A172 (cell line): Measurements from ENCODE around the gene EME1. TPM values are rescaled to one million over a fixed set of nuclear protein-coding genes. Genes with fewer than 3 reads are reported as not detected.
"Not testable (repeated sequence)": the region's sequence is repeated elsewhere in the genome, so short reads cannot be mapped to it uniquely, and the experiment has no call there.

Experiments used
- DNase-seq: peaks from one replicate; pipeline ENCODE4 v3.0.0-alpha.2; 2015; ENCODE audit warnings: low spot score
- total RNA-seq: library from RNA; depleted of rRNA; stranded (reverse); fragments of >200 nt; shearing (Covaris generic); gene quantifications from 2 replicates; pipeline ENCODE4 v1.2.3, GENCODE V29; 2014; rRNA removed

Gene EME1, protein sequence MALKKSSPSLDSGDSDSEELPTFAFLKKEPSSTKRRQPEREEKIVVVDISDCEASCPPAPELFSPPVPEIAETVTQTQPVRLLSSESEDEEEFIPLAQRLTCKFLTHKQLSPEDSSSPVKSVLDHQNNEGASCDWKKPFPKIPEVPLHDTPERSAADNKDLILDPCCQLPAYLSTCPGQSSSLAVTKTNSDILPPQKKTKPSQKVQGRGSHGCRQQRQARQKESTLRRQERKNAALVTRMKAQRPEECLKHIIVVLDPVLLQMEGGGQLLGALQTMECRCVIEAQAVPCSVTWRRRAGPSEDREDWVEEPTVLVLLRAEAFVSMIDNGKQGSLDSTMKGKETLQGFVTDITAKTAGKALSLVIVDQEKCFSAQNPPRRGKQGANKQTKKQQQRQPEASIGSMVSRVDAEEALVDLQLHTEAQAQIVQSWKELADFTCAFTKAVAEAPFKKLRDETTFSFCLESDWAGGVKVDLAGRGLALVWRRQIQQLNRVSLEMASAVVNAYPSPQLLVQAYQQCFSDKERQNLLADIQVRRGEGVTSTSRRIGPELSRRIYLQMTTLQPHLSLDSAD
- total RNA-seq: 12.8 and 15.8 TPM in 2 replicates

GRCh38 chr17:50372758-50373556 is at the start of gene EME1, which contains the start of gene MRPL27:
Gene EME1 (plus strand): TSS chr17:50373229. CDS start chr17:50375209, 1,980 bp downstream.
Gene MRPL27 (minus strand): TSS chr17:50373184. CDS start chr17:50373170, 14 bp downstream.
- DNase-seq: peak; percentile 91

- no peak for DNase-seq
Observed at GRCh38 chr17:50325906-50326305, 47.1 kb upstream of the EME1 start.

DNA sequence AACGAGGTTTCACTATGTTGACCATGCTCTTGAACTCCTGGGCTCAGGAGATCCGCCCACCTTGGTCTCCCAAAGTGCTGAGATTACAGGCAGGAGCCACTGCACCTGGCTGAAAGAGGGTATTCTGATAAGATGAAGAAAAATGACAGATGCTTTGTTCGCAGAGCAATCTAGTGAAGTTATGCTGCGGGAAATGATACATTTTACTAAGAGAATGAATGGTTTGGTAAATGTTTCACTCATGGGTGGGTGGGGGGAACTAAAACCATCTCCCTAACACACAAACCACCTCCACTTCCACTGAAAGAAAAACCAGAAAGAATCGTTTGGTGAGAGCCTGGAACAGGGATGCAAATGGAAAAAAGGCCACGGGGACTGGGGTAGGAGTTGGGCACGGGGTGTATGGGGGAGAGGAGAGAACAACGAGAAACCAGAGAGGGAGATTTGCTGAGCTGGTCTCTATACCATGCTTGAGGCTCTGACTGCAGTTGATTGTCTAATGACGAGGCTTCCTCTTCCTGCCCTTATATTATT is 46.1 kb upstream of the EME1 start:
- DNase-seq: no peak

DNA sequence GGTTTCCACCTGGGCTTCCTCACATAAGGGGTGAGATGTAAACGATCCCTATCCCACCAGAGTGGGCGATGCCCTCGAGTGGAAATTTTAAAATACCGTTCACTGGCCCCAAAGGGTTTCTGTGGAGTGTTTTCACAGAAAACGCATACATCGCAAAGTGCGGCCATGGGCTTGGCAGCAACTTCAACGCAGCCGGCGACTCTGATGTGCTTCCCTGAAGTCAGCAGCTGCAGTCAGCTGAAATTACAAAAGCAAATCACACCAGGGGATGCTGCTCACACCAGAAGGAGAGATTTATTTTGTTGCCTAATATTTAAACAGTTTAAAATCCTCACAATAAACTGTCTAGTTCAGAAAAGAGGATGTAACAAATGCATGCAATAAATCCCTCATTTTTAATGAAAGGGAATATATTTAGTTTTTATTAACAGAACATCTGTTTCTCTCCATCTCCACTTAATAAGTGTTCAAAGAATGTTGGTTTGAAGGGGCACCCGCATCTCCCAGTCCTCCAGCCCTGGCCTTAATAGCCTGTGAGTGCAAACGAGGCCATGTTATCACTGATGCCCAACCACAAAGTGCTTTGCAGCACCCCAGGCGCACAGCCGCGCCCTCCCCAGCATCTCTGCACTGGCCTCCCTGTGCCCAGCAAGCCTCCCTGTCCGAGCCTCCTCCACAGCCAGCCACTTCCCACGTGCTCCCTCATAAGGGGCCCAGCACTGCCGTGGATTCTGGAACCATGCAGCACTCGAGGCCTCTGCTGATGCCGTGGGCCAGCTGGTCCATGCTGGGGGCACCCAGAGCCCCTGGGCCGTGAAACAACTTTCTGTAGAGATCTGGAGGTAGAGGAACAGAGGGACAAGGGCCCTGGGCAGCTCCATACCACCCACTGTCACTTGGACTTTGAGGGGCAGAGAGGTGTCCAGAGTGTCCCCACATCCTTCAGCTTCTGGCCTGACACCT is 44.4 kb upstream of the EME1 start:
- DNase-seq: no peak

GRCh38 chr17:50329716-50330115 is 43.3 kb upstream of the EME1 start:
- no peak for DNase-seq

GRCh38 chr17:50330151-50330775 is 42.8 kb upstream of the EME1 start:
- no peak for DNase-seq

GRCh38 chr17:50331085-50331791 is 41.8 kb upstream of the EME1 start:
- DNase-seq: peak; percentile 86

GRCh38 chr17:50332196-50332595 is 40.8 kb upstream of the EME1 start:
- DNase-seq: no peak

DNA sequence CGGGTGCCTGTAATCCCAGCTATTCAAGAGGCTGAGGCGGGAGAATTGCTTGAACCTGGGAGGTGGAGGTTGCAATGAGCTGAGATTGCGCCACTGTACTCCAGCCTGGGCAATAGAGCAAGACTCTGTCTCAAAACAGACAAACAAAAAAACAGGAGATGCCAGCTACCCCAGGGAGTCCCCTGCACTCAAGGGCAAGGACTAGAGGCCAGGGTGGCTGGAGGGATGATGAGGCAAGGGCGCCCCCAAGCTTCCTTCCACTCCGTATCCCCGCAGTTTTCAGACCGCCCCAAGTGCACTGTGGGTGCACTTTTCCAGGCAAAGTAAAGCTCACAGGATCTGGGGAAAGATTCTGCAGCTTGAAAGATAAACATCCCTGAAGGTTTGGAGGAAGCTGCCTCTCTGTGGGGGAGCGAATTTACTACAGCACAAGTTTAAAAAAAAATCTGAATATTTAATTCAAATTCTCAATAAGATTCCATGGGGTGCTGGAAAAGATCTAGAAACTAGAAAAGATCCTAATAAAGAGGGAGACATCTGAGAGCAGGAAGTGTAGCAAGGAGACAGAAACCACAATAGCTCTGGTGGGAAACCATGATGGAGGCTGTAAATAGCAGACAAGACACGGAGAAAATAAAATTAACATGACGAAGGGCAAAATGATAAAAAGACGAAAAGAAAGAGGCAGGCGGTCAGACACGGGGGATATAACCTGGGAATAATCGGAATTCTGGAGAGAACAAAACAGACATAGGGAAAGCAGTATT is 39.6 kb upstream of the EME1 start:
- not testable (repeated sequence) for DNase-seq

GRCh38 chr17:50337956-50338355 is 35.1 kb upstream of the EME1 start:
- no peak for DNase-seq

DNA sequence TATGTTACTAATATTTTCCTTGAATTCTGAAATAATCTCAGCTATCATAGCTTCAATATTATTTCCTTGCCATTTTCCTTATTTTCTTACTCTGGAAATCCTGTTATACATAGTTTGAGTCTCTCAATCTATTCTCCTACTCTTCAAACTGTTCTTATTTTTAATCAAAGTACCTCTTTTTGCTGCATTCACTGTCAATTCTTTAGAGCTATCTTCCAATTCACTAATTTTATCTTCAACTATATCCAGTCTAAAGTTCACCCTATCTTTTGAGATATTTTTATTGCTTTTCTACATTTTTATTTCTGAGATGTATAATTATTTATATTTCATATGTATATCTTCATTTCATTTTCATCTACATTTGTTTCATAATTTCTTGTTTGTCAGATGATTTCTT is 34.4 kb upstream of the EME1 start:
- no peak for DNase-seq

DNA sequence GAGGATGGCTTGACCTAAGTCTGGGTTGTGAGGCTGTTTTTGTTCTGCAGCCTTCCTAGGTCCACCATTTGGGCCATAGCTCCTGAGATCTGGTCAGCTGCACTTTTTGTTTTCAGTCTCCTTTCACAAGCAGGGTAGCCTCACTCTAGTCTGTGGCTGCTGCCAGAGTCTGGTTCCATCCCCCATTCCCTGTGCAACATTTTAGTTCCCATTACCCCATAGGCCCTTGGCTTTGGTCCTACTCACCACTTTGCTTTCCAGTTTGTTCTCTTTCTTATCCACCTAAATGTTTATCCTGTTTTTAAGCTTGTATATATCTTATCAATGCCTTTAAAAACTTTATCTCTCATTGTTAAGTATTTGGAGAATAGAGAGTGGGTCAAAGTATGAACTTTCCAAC is 33.6 kb upstream of the EME1 start:
- DNase-seq: no peak

- no peak for DNase-seq
Observed at GRCh38 chr17:50344731-50345365, 28.2 kb upstream of the EME1 start.

GRCh38 chr17:50345432-50346312 is 27.4 kb upstream of the EME1 start, which contains the start of gene XYLT2:
Gene XYLT2 (plus strand): TSS chr17:50346126. CDS start chr17:50346141, 15 bp downstream.
- peak; percentile 57 for DNase-seq

DNA sequence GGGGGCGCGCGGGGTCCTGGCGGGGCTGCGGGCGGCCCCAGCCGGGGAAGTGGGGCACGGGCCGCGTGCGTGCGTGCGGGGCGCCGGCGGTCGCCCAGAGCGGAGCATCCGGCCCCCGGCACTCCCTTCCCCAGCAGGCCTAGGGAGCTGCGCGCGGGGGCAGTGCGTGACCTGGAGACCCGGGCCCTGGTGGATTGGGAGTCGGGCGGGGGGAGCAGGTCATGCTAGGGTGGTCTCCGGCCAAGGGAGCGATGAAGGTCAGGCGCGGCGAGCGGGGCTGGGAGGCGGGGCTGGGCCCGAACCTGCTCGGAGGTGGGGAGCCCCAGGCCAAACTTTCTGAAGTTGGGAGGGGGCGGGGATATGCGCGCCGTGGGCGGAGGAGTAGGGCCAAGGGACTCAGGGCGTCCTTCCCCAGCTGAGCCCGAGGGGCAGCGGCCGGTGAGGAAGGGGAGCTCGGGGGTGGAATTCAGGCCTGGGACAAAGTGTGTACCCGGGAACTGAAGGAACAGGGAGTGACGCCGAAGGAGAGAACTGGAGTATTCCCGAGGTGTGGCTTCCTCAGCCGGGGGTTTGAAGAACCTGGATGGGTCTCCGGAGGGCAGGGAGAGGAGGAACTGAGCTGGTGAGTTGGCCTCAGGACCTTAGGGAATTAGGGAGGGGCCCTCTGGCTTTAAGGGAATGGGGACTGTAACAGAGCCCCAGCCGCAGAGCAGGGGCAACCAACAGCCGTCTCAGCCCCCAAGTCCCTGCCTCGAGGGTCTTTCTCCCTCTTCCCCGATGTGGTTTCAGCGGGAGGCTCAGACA is 26.5 kb upstream of the EME1 start:
- no peak for DNase-seq

GRCh38 chr17:50347117-50347893 is 25.7 kb upstream of the EME1 start:
- DNase-seq: no peak
